Loucy (cell line): ENCODE measurements around the gene VSTM2L.

Experiments used
- EZH2phosphoT487 ChIP-seq: fragments of 200-600 bp; IDR thresholded peaks from 2 replicates; pipeline ENCODE4 v1.6.1; 2018; ENCODE audit warnings: antibody characterized with exemption, mild to moderate bottlenecking, moderate library complexity, borderline replicate concordance
- TF ChIP-seq, protein P1 (sequence below): fragments of 200-600 bp; sonication (generic); conservative IDR thresholded peaks from 2 replicates; pipeline ENCODE4 v1.5.1; 2014; ENCODE audit warnings: mild to moderate bottlenecking, antibody characterized with exemption, low read length

DNA sequence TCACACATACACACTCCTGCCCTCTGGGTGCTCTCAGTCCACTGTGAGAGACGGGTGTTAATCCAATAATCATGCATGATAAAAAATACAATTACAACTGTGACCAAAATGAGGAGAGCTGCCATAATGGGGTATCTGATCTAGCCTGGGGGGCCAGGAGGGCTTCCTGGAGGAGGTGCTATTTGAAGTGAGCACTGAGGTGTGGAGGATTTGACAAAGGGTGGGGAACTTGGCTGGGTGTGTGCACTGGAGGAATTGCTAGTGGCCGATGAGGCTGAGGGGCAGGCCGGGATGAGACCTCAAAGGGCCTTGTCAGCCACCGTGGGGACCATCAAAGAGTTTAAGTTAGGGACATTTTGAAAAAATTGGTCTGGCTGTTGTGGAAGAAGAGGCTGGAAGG, 34.8 kb downstream of the VSTM2L start:
- TF ChIP-seq, protein P1, sequence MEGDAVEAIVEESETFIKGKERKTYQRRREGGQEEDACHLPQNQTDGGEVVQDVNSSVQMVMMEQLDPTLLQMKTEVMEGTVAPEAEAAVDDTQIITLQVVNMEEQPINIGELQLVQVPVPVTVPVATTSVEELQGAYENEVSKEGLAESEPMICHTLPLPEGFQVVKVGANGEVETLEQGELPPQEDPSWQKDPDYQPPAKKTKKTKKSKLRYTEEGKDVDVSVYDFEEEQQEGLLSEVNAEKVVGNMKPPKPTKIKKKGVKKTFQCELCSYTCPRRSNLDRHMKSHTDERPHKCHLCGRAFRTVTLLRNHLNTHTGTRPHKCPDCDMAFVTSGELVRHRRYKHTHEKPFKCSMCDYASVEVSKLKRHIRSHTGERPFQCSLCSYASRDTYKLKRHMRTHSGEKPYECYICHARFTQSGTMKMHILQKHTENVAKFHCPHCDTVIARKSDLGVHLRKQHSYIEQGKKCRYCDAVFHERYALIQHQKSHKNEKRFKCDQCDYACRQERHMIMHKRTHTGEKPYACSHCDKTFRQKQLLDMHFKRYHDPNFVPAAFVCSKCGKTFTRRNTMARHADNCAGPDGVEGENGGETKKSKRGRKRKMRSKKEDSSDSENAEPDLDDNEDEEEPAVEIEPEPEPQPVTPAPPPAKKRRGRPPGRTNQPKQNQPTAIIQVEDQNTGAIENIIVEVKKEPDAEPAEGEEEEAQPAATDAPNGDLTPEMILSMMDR, result no peak
- TF ChIP-seq EZH2phosphoT487, result no peak
